NCI-H1930 (cell line): ENCODE results near the gene ZBTB2.
"Not testable (repeated sequence)": the region's sequence is repeated elsewhere in the genome, so short reads cannot be mapped to it uniquely, and the experiment has no call there.

Source experiments
- DNase-seq, 2 experiments: peaks; one replicate each; lab custom pipeline; 2025; lab: John Stamatoyannopoulos, UW

ZBTB2 gene

DNA sequence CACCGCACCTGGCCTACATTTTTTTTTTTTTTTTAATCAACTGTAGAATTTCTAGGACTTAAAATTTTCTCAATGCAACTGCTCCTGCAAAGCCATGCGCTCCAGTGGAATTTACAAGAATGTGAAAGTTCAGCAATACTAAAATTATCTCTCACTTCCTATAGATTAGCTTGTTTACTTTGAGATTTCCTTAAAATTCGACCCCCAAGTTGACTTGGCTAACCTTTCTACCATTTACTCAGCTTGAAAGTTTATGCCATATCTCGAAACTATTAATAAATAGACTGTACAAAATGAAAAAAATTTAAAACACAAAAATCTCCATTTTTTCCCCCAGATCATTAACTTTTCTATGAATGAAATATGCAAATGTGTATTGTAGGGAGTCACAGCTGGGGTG lies 64.3 kb downstream of the ZBTB2 start:
- no peak for DNase-seq

DNA sequence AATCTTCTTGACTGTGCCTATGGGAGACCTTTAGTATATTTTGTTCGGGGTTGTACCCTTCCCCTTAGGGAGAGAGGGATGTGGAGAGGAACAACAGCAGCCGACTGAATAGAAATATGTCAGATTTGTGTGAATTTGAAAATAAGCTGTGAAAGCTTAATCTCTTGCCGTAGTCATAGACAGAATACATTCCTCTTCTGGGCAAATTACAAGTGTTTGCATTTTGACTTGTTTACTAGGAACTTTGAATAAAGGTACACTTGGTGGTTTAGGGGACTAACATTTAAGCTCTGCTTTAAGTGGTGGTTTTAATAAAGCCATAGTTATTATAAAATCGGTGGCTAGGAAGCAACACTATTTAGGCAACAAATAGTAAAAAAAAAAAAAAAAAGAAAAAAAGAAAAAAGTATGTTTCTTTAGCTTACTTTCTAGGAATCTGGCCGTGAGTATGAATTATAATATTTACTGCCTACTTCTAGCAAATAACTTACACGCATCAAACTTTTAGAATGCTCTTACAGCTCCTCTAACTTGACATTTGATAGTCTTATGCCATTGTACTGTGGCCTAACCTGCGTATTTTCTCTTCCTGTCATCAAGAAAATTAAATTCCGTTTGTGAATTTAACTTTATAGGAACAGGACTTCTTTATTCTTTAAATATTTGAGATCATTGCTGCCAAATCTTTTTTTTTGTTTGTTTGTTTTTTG lies 65.1 kb downstream of the ZBTB2 start:
- no peak for DNase-seq

DNA sequence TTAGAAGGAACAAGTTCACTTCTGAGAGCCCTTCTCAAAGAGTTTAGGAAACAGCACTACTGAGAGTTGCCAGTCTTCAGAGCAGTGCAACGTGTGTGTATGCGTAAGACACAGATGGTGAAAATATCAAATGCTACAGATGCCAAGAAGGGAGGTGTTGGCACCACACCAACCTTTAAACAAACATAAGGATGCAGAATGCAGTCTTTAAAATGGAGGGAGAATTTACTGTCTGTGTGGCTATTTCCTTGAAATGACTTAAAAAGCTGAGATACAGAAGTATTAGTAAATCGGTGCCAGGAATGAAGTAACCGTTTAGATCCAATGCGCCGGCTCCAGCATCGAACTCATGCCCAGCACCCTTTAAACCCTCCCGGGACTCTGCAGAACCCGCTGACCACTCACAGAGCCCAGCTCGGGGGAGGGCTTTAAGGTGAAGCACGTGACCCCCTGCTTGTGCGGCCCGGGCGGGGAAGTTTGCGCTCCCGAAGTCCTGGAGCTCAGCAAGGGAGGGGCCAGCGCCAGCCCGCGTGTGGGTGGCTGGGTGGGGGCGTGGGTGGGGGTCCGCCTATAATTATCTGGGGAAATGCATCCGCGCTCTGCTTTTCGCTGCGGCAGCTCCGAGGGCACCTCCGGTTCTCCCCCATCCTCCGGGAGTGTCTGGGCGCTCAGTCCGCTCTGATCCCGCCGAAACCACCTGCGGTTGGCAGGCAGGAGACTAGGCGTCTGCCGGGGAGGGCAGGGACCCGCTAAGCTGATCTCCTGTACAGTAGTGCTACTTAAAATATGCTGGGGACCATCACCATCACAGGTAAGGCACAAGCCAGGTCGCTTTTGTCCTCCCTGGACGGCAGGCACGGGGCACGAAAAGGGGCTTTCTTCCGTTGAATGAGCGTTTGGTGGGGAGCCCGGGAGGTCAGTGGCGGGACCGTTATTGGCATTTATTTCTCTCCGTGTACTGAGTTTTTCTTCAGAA lies 66.0 kb downstream of the ZBTB2 start:
- DNase-seq: no peak

DNA sequence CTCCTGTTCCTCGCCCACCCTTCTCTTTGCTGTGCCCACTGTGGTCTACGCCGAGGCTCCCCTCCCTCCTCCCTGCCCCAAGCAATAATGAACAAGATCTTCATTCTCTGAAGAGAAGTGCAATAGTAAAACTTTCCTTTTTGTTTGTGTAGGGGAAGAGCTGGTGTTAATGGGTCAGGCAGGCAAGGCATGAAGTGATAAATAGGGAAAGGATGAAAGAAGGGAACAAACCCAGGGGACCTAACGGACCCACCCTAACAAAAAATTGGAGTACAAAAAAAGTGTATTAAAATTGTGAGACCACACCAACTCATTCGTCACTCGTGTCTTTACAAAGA lies 66.9 kb downstream of the ZBTB2 start:
- DNase-seq: no peak

DNA sequence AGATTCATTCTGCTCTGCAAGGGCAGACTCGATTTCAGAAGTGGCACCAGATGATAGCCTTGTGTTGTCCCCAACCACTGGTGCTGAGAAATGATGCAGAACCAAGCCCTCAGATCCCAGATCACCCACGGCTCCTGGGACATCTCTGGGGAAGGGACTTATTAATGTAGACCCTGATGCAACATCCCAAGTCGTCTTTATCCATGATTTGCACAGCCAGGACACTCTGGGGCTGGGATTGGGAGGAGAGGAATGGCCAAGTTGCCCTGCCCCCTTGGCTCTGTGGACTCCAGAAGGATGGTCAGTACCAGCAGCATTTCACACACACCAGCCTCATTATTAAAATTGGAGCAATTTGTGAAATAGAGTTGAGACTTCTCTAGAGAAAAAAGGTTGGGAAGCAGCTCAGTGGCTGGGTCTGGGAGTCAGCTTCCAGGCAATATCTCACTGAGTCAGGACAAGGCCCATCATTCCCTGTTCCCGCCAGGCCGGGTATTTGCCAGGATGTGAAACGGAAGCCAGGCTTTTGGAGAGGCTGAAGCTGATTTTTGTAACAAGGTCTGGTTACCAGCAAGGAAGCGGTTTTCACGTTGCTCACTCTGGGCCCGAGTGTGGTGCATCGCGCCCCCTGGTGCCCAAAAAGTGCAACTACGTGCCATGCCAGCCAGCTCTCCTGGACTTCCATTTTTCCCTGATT lies 67.4 kb downstream of the ZBTB2 start:
- peak; percentile 14 to 32 for DNase-seq

DNA sequence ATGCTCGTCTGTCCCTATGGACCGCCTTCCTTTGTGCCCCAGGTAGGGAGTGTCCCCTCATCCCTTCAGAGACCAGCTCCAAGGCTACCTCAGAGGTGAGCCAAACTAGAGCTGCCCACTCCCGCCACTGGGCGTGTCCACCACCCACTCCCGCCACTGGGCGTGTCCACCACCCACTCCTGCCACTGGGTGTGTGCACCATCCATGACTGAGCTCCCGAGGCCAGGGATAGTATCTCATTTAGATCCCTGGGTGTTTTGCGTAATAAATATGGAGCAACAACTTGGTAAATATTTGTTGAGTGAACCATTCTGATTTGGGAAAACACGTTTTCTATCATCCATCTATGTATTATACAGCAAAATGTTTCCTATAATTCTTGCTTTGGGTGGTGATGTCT lies 68.8 kb downstream of the ZBTB2 start:
- DNase-seq: no peak

DNA sequence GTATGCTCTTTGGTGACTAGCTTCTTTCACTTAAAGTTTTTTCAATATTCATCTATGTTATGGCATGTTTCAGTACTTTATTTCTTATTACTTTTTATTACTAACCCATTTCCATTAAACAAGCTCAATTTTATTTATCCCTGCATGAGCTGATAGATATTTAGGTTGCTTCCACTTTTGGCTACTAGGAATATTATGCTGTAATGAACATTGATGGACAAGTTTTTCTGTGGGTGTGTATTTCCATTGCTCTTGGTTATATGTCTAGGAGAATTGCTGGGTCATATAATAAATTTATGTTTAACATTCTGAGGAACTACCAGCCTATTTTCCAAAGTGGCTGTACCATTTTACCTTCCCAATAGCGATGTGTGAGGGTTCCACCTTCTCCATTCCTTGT lies 69.9 kb downstream of the ZBTB2 start:
- DNase-seq: no peak

DNA sequence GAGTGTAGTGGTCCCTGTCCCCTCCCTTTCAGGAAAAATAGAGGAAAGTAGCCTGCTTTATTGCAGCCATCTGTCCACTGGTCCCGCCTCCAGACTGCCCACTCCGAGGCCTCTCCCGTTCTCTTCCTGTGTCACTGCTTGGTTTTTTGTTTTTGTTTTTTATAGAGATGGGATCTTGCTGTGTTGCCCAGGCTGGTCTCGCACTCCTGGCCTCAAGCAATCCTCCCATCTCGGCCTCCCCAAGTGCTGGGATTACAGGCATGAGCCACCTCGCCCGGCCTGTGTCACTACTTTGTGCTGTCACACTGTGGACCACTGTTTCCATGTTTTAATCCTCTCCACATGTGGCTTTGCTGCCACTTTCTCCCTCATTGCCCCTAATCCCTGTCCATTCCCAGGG lies 71.2 kb downstream of the ZBTB2 start:
- no peak for DNase-seq

DNA sequence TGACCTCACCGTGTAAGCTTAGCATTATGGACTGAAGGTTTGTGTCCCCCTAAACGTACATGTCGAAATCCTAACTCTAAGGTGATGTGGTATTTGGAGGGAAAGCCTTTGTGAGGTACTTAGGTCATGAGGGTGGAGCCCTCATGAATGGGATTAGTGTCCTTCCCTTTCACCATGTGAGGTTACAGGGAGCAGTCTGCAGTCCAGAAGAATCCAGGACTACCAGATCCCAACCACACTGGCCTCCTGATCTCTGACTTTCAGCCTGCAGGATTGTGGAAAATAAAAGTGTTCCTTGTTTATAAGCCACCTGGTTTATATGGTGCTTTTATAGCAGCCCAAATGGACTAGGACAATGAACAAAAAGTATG lies 73.4 kb downstream of the ZBTB2 start:
- DNase-seq: no peak

DNA sequence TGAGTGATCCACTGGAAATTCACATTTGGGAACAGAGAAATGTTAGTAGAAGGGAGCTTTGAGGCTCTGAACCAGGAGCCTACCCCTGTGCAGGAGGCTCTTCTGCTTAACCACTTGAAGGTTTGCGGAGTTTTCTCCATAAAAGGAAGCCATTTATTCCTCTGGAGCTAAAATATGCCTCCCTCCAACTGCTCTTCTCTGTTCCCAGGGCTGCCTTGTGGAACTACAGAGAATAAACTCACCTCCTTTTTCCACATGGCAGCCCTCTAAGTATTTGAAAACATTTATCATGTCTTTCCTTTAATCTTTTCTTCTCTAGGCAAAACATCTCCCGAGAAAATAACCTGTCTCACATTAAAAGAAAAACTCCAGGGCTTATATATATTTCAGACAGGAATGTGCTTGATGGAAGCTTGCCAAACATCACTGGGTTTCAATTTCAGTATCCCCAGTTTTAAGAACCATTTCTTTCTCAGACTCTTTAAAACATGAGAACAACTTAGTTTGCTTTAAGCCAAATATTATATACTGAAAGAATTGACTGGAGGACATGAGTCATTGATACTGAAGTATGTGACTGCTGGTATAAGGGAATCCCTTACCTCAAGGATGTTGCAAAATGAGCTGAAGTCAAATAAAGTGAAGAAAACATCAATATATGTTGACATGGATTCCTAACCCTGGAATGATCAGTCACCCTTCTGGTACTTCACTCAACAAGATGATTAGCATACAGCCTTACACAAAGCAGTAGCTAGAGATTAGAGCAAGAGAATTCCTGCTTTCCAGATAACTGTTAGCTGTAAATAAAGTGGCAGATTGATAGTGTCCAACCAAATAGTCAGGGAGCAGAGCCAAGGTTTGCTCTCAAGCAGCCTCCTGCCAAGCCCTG lies 74.0 kb downstream of the ZBTB2 start:
- no peak for DNase-seq

DNA sequence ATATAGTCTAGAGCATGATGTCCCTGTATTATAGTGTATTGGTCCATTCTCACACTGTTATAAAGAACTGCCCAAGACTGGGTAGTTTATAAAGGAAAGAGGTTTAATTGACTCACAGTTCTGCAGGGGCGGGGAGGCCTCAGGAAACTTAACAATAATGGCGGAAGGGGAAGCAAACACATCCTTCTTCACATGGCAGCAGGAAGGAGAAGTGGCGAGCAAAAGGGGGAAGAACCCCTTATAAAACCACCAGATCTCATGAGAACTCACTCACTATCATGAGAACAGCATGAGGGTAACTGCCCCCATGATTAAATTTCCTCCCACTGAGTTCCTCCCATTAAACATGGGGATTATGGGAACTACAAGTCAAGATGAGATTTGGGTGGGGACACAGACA lies 75.7 kb downstream of the ZBTB2 start:
- DNase-seq: not testable (repeated sequence)
